Prostate gland (tissue), 2 donors: ENCODE measurements around the gene SEZ6. TPM values are rescaled to one million over a fixed set of nuclear protein-coding genes. Genes with fewer than 3 reads are reported as not detected.

Source experiments
- DNase-seq: peaks from one replicate; pipeline ENCODE4 v3.0.0-alpha.2; 2019; ENCODE audit warnings: low spot score
- H3K27ac ChIP-seq, 2 donors: fragments of 200-600 bp; sonication (generic); 2 replicates each; pipeline ENCODE4 v1.5.1; 2017 to 2019
- H3K27me3 ChIP-seq: fragments of 200-600 bp; sonication (generic); replicated peaks from 2 replicates; pipeline ENCODE4 v1.5.1; 2019; ENCODE audit not compliant: insufficient read depth
- H3K36me3 ChIP-seq, 2 donors: fragments of 200-600 bp; sonication (generic); 1 replicate in 1 of 2; 2 replicates in 1 of 2; pipeline versions ENCODE4 v1.5.1 to v1.8.1; 2017 to 2019
- H3K4me1 ChIP-seq: fragments of 200-600 bp; sonication (generic); replicated peaks from 2 replicates; pipeline ENCODE4 v1.5.1; 2019
- H3K4me3 ChIP-seq, 2 donors: fragments of 200-600 bp; sonication (generic); 2 replicates each; pipeline ENCODE4 v1.5.1; 2017 to 2019
- H3K9me3 ChIP-seq: fragments of 200-600 bp; sonication (generic); 2 replicates; pipeline ENCODE4 v1.5.1; 2017
- POLR2A ChIP-seq: fragments of 450-650 bp; IDR thresholded peaks from one replicate; pipeline ENCODE4 v1.6.1; 2016; ENCODE audit warnings: antibody characterized with exemption, mild to moderate bottlenecking
- POLR2AphosphoS5 ChIP-seq: sonication (generic); formaldehyde crosslinking; IDR thresholded peaks from one replicate; pipeline ENCODE4 v1.6.1; 2017; ENCODE audit warnings: antibody characterized with exemption
- WGBS: methylation state at CpG from one replicate; pipeline ENCODE4 v1.1.5; 2018; 5-methylcytosine and 5-hydroxymethylcytosine counted together
- intact Hi-C: fragments of 100-400 bp; cut with DNase I; formaldehyde crosslinking; loops from one replicate; pipeline ENCODE4 v1.14.2; 2022
- total RNA-seq, 2 donors: library from RNA; depleted of rRNA; stranded (reverse); fragments of >200 nt; gene quantifications; one replicate each; pipeline ENCODE4 v1.1.0, GENCODE V29; 2016
- TF ChIP-seq, protein P1 (sequence below), 4 experiments: fragments of 200-600 bp in 2 of 4; fragments of 450-650 bp in 2 of 4; sonication (generic) in 2 of 4; IDR thresholded peaks; 1 replicate in 3 of 4; 2 replicates in 1 of 4; pipeline ENCODE4 v1.5.1; 2016 to 2019; ENCODE audit warnings: antibody characterized with exemption in 4 of 4, mild to moderate bottlenecking in 2 of 4, moderate library complexity in 2 of 4

SEZ6 gene
- total RNA-seq, 2 donors from 2014 or later: 0.05 to 1.0 TPM

DNA sequence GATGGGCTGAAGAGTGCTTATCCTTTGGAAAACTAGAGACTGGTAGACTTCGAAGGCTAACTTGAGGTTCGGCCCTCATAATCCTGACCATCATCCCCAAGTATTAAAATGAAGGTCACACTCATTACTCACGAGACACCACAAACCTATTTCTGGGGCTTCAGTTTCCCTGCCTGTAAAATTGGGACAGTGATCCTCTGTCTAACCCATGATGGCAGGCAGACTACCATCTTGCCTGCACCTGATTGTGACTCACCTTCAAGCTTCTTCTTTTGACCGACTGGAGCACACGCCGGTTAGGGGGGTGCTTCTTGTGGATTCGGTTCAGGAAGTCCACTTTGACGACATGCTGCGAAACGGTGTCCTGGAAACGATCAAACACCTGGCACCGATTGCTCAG is 88.8 kb downstream of the SEZ6 start:
- WGBS: 74% methylated on average over 12 of the region's 12 CpGs
- Histone ChIP-seq H3K4me1 (no peaks in the 10 kb centered on the region), H3K27ac (no peak overlapping the region), H3K36me3 (peaks cover 10 to 38% of the 10 kb centered on the region in 2 donors), H3K27me3 (no peaks in the 10 kb centered on the region), H3K9me3 (no peaks in the 10 kb centered on the region), H3K4me3 (no peak overlapping the region)
- intact Hi-C loops: loop anchor here (5.0 to 10.0 kb wide), 2 partner anchors 155 to 192 kb away; partner anchors contain the start of genes NEK8 and TLCD1
- DNase-seq: no peak
- no peak for TF ChIP-seq POLR2AphosphoS5
- TF ChIP-seq, protein P1, sequence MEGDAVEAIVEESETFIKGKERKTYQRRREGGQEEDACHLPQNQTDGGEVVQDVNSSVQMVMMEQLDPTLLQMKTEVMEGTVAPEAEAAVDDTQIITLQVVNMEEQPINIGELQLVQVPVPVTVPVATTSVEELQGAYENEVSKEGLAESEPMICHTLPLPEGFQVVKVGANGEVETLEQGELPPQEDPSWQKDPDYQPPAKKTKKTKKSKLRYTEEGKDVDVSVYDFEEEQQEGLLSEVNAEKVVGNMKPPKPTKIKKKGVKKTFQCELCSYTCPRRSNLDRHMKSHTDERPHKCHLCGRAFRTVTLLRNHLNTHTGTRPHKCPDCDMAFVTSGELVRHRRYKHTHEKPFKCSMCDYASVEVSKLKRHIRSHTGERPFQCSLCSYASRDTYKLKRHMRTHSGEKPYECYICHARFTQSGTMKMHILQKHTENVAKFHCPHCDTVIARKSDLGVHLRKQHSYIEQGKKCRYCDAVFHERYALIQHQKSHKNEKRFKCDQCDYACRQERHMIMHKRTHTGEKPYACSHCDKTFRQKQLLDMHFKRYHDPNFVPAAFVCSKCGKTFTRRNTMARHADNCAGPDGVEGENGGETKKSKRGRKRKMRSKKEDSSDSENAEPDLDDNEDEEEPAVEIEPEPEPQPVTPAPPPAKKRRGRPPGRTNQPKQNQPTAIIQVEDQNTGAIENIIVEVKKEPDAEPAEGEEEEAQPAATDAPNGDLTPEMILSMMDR (IDR thresholded peaks at IDR 0.05): no peak
- no peak for TF ChIP-seq POLR2A

DNA sequence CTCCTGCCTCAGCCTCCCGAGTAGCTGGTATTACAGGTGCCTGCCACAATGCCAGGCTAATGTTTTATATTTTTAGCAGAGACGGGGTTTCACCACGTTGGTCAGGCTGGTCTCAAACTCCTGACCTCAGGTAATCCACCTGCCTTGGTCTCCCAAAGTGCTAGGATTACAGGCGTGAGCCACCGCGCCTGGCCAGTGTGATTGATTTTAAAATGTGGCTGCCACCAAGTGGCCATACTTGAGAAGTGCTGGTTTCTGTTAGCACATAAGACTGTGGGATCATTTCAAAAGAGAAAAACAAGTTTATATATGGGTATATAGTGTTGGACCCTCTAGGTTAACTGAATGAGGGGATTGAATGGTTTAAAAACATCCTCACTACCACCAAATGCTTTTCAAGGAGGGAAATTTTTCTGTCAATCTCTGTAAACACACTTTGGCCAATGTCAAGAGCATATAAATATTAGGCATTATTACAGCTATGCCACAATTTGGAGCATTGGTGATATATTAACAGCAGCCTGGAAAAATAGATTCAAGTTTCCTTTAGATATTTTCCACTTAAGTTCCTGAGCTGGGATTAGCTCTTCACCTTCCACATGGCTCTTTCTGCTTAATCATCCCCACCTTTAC is 89.4 kb downstream of the SEZ6 start:
- Histone ChIP-seq H3K9me3 (no peaks in the 10 kb centered on the region), H3K36me3 (peaks cover 14 to 44% of the 10 kb centered on the region in 2 donors)
- peak; percentile 53 for DNase-seq

DNA sequence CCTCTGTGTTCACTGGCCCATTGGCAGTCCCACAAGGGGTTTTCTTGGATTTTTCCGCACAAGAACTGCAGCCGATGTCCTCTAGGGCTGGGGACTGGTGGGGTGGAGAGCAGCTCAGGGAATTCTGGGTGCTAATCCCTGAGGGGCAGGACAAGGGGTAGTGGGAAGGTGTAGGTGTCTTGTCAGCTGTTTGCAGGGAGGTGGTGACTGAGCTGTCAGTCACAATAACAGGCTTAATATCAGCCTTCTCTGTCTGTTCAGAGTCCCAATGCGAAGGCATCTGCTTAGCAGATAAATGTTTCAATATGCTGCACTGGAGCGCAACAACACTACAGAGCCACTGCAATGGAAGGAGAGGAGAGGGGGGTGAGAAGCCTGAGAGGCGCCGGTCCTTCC is 92.9 kb downstream of the SEZ6 start:
- Histone ChIP-seq H3K36me3 (peaks cover 31 to 59% of the 10 kb centered on the region in 2 donors), H3K4me3 (no peak overlapping the region), H3K27ac (no peak overlapping the region), H3K9me3 (no peaks in the 10 kb centered on the region), H3K4me1 (no peaks in the 10 kb centered on the region), H3K27me3 (no peaks in the 10 kb centered on the region)
- TF ChIP-seq, protein P1 (IDR thresholded peaks at IDR 0.05): no peak
- TF ChIP-seq POLR2A (no peak), POLR2AphosphoS5 (no peak)
- intact Hi-C loops: loop anchor here (10.0 kb wide), 1 partner anchor 188 kb away; the partner anchor contains the start of genes NEK8 and TLCD1
- 90% methylated on average over 6 of the region's 6 CpGs for WGBS
- DNase-seq: no peak

More for the DNA sequence above, 89.4 kb downstream of the SEZ6 start:
- Histone ChIP-seq H3K27ac (no peak overlapping the region), H3K4me1 (no peaks in the 10 kb centered on the region), H3K4me3 (no peak overlapping the region), H3K27me3 (no peaks in the 10 kb centered on the region)
- intact Hi-C loops: loop anchor here (5.0 to 10.0 kb wide), 2 partner anchors 154 to 192 kb away; partner anchors contain the start of genes NEK8 and TLCD1
- TF ChIP-seq POLR2A (no peak), POLR2AphosphoS5 (peak; percentile 49)
- TF ChIP-seq, protein P1 (IDR thresholded peaks at IDR 0.05): peak in 3 of 4 experiments; percentile 66 to 78 (median 69)
- WGBS: 49% methylated on average over 6 of the region's 6 CpGs

DNA sequence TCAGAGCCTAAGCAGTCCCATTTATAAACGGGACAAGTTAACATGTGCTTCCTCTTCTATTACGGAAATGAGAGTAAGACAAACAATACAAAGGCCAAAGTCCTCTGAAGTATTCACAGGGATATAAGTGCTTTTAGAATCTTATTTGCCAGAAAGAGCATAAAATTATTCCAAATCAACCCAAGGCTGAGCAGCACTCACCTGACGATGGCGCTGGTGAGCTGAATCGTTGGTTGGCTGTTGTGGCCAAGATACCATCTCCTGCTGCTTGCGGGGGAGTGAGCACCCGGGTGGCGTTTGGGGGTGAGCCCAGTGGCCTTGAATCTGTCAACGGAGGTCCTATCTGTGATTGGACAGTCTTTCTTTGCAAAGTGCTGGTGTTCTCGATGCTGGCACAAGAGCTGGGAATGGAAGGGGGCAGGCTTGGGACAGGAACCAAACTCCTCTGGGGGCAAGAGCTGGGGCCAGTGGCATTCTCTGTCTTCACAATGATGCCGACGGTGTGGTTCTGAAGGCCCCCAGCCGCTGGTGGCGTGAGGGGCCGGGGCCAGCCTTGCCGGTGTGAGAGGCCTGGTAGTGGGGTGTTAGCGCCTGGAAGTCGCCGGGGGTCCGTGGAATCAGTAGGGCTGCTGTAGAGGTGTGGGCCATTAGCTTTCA is 93.4 kb downstream of the SEZ6 start:
- H3K9me3 ChIP-seq: no peaks in the 10 kb centered on the region
- no peaks in the 10 kb centered on the region for H3K4me1 ChIP-seq
- no peak overlapping the region for H3K4me3 ChIP-seq
- no peak for DNase-seq
- TF ChIP-seq POLR2AphosphoS5 (no peak), POLR2A (no peak)
- TF ChIP-seq, protein P1 (IDR thresholded peaks at IDR 0.05): no peak
- WGBS: 78% methylated on average over 18 of the region's 20 CpGs
- H3K27ac ChIP-seq: no peak overlapping the region
- intact Hi-C loops: loop anchor here (10.0 kb wide), 1 partner anchor 188 kb away; the partner anchor contains the start of genes NEK8 and TLCD1
- H3K27me3 ChIP-seq: no peaks in the 10 kb centered on the region
- peaks cover 31 to 59% of the 10 kb centered on the region in 2 donors for H3K36me3 ChIP-seq
